Jurkat, Clone E6-1 (cell line): ENCODE measurements around the gene KPNA5.

ENCODE experiments used
- DNase-seq: peaks from one replicate; pipeline ENCODE4 v3.0.0-alpha.2; 2011; ENCODE audit warnings: low read depth, low spot score
- H3K4me3 ChIP-seq: 2 replicates; pipeline ENCODE4 v1.5.1; 2011; ENCODE audit warnings: mild to moderate bottlenecking, low read length, control low read depth, moderate library complexity

The KPNA5 gene

GRCh38 chr6:116767715-116768114, 86.7 kb downstream of the KPNA5 start:
- no peak overlapping the region for H3K4me3 ChIP-seq
- DNase-seq = no peak

GRCh38 chr6:116772450-116772849, 91.4 kb downstream of the KPNA5 start:
- H3K4me3 ChIP-seq = no peak overlapping the region
- no peak for DNase-seq

- no peak for DNase-seq
- no peak overlapping the region for H3K4me3 ChIP-seq
Observed at GRCh38 chr6:116773886-116774285, 92.9 kb downstream of the KPNA5 start.

GRCh38 chr6:116779573-116780164, 98.7 kb downstream of the KPNA5 start:
- DNase-seq = peak; percentile 22
- H3K4me3 ChIP-seq = no peak overlapping the region

- no peak for DNase-seq
- no peak overlapping the region for H3K4me3 ChIP-seq
Observed at GRCh38 chr6:116783852-116784251, 102.8 kb downstream of the KPNA5 start.
